Fibroblast of lung (primary cell): ENCODE measurements around the gene PROP1.

Experiments used
- CTCF ChIP-seq, 2 donors: IDR thresholded peaks in 1 of 2; conservative IDR thresholded peaks in 1 of 2; 1 replicate in 1 of 2; 2 replicates in 1 of 2; pipeline ENCODE4 v1.5.1; 2011 to 2012; ENCODE audit warnings: low read length in 2 of 2, control low read depth in 1 of 2, inconsistent platforms in 1 of 2, low read depth in 1 of 2, mild to moderate bottlenecking in 1 of 2
- EZH2 ChIP-seq: IDR thresholded peaks from 2 replicates; pipeline ENCODE4 v1.5.1; 2012; ENCODE audit warnings: low read length, control low read depth, mild to moderate bottlenecking; ENCODE audit errors: missing control alignments

- TF ChIP-seq CTCF (conservative IDR thresholded peaks at IDR 0.05 in 1 of 2, IDR thresholded peaks at IDR 0.05 in 1 of 2; ENCODE audit: low read depth in 1 of 2, low read length in 2 of 2) = no peak
- TF ChIP-seq EZH2 = no peak
Measured at GRCh38 chr5:177992466-177992865, 3.6 kb downstream of the PROP1 start.
